Measurements from ENCODE around the gene ZNF165. TPM values are rescaled to one million over a fixed set of nuclear protein-coding genes. Genes with fewer than 3 reads are reported as not detected.

ZNF165 gene
- total RNA-seq: 0.26 and 0.33 TPM in 2 replicates

DNA sequence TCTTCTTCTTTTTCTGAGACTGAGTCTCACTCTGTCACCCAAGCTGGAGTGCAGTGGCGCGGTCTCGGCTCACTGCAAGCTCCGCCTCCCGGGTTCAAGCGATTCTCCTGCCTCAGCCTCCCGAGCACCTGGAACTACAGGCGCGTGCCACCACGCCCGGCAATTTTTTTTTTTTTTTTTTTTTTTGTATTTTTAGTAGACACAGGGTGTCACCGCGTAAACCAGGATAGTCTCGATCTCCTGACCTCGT lies at the start of gene ZNF165:
Gene ZNF165, plus strand, starts transcription at position 188 of the 250 bp plus-strand sequence. CDS start 4,913 bp downstream, outside the sequence.

DNA sequence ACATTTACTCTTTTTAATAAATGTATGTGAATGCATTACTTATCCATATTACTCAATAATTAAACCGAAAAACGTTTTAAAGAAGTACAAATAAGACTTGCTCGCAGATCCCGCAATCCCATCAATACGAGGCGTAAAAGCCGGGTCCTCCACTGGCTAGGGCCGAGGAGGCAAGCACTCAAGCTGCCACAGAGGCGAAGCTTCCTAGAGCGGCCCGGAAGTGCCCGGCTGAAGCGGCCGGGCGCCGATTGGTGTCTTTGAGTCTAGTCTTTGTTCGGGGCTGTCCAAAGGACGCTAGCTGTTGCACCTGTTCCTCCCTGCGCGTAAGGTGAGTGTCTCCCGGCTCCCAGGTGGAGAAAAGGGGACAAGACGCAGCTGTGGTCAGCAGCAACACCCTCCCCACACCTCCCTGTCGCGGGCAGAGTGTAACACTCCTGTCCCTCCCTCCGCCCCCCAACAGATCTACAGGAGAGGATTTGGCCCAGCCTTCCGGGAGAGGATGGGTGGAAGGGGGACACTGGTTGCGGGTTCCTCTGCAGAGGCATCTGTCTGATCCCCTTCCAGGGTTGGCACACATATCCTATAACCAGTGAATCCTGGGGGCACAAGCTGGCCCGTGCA lies 44.1 kb downstream of the ZNF165 start, which contains the start of gene ZSCAN16:
Gene ZSCAN16, plus strand, starts transcription at position 260 of the 621 bp plus-strand sequence. CDS start 835 bp downstream, outside the sequence.

Other genes with a start within 250 kb of the ZNF165 start
- gene OR2B2, start 168.2 kb upstream of the ZNF165 start, total RNA-seq: not detected in 2 replicates
- gene OR2B6, start 123.3 kb upstream of the ZNF165 start, total RNA-seq: 0.09 TPM in 1 of 2 replicates, not detected in the other
- 13.4 and 17.2 TPM in 2 replicates for gene ZSCAN16, start 44.0 kb downstream of the ZNF165 start, total RNA-seq
- 13.7 and 19.5 TPM in 2 replicates for gene ZKSCAN8, start 61.3 kb downstream of the ZNF165 start, total RNA-seq
- 6.0 and 8.5 TPM in 2 replicates for gene ZSCAN9, start 144.7 kb downstream of the ZNF165 start, total RNA-seq
- gene ZKSCAN4, start 171.7 kb downstream of the ZNF165 start, total RNA-seq: 2.7 and 5.4 TPM in 2 replicates
- gene NKAPL, start 178.7 kb downstream of the ZNF165 start, total RNA-seq: 0.26 and 0.43 TPM in 2 replicates
- gene ZSCAN26, start 186.6 kb downstream of the ZNF165 start, total RNA-seq: 5.5 and 13.1 TPM in 2 replicates
- gene PGBD1, start 201.0 kb downstream of the ZNF165 start, total RNA-seq: 3.5 and 5.8 TPM in 2 replicates